ENCODE data around the gene ADCY2. TPM values are rescaled to one million over a fixed set of nuclear protein-coding genes. Genes with fewer than 3 reads are reported as not detected.

Gene ADCY2
- total and polyA plus RNA-seq, 2 of the 13 experiments (the other 11 are each of a cell fraction or from before 2014, with no cell fraction given): not detected

DNA sequence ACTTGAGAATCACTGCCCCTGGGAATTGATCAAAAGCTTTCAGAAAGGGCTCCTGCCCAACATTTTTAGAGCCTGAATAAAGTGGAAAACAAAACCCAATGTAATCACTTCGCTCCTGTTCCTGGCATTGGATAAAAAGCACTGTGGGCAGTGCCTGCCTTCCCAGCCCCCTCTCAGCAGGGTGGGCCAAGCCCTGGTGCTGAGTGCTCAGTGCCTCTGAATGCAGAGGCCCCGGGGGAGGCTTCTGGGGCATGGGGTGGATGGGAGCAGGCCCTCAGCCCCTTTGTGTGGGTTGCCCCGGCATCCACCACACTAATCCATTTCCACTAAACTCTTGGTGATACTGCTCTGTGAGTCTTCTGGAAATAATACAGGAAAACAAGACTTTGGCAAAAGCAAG, 399.4 kb downstream of the ADCY2 start (continued):
- no peak for TF ChIP-seq ISX (CRISPR knock-in tag; conservative IDR thresholded peaks at IDR 0.05)
- TF ChIP-seq CEBPB (IDR thresholded peaks at IDR 0.05; ENCODE audit: borderline replicate concordance, low read depth, low read length): no peak
- no peak for TF ChIP-seq SCMH1 (CRISPR knock-in tag; IDR thresholded peaks at IDR 0.05; ENCODE audit: borderline replicate concordance)
- TF ChIP-seq, protein P1, sequence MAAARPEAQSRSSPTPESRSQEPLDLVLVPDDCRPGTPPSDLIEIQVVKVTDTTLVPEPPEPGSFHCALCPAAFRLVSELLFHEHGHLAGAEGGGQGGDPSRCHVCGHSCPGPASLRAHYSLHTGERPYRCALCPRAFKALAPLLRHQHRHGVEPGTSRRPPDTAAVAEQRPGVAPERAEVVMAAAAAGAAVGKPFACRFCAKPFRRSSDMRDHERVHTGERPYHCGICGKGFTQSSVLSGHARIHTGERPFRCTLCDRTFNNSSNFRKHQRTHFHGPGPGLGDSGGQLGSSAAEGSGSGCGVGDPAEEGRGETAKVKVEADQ (CRISPR knock-in tag; IDR thresholded peaks at IDR 0.05; ENCODE audit: borderline replicate concordance): no peak
- no peak for TF ChIP-seq CBX2 (IDR thresholded peaks at IDR 0.05; ENCODE audit: low read depth, low read length)
- no peak for TF ChIP-seq CBX2 (CRISPR knock-in tag; IDR thresholded peaks at IDR 0.05; ENCODE audit: low read depth)

DNA sequence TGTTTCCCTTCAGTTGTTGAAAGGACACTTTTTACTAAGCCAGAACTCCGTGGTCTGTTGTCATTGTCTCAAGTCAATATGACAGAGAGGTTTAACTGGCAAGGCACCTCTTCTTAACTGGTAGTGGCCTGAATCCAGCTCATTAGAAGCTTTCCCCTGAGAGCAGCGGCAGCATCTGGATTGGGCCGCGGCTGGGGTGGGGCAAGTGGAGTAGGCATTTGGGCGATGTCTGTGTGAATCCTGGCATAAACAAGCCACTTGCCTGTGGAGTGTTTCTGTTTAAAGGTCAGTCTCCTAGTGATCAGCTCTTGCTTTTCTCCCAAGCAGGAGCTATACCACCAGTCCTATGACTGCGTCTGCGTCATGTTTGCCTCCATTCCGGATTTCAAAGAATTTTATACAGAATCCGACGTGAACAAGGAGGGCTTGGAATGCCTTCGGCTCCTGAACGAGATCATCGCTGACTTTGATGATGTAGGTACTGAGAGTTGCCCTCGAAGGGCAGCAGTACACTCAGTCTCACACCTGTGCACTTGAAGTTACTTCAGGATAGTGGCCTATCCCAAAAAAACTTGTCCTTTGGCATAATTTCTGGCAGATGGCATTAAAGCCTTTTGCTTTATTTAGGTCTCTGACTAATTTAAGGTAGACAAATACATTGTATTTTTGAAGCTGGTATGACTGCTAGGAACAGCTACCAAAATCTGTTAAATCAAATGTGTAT, 406.1 kb downstream of the ADCY2 start:
- ATAC-seq (no peak), FAIRE-seq (no peak), DNase-seq (ENCODE audit: low spot score) (no peak)
- WGBS (ENCODE audit: low lambda C conversion rate): 22% methylated on average over 6 of the region's 14 CpGs
- H3K27me3 ChIP-seq (ENCODE audit: control insufficient read depth in 1 of 2, insufficient read depth in 2 of 2, low read length in 2 of 2): peaks cover 0 to 8% of the 10 kb centered on the region in 2 experiments; a peak in 1 of 5 replicates
- no peak for TF ChIP-seq ZNF761 (CRISPR knock-in tag; conservative IDR thresholded peaks at IDR 0.05)
- no peak for TF ChIP-seq SSRP1 (CRISPR knock-in tag; IDR thresholded peaks at IDR 0.05)
- BruUV-seq (replicated peaks): no TSS peak
- no peak overlapping the region for H3K9ac ChIP-seq (ENCODE audit: insufficient read depth, low read depth, low read length)
- ChIA-PET CTCF (ENCODE audit: low intra/inter-chr PET ratio, low total read pairs) (no interaction called here), POLR2A (no interaction called here)
- H2AFZ ChIP-seq (ENCODE audit: low read length): no peak overlapping the region
- H3K79me2 ChIP-seq (ENCODE audit: insufficient read depth, low read length): no peaks in the 10 kb centered on the region
- H3K4me1 ChIP-seq (ENCODE audit: insufficient read depth, low read length): no peaks in the 10 kb centered on the region
- H4K20me1 ChIP-seq (ENCODE audit: insufficient read depth, low read length): no peaks in the 10 kb centered on the region
- H3K4me3 ChIP-seq (replicated peaks in 1 of 3; ENCODE audit: insufficient read depth in 1 of 3, low read depth in 2 of 3, low read length in 3 of 3): no peak overlapping the region
- H3K36me3 ChIP-seq (replicated peaks in 1 of 2; ENCODE audit: control insufficient read depth in 1 of 2, insufficient read depth in 2 of 2, low read length in 2 of 2): no peaks in the 10 kb centered on the region
- no peak overlapping the region for H3K4me2 ChIP-seq (ENCODE audit: low read depth, low read length)
- in situ Hi-C loops (cut with HindIII; ENCODE audit: extremely low pct_ligation_motif_present, low pct_unique_long_range_greater_than_20kb): no loop called here
- intact Hi-C loops (cut with micrococcal nuclease; ENCODE audit: unreplicated experiment): no loop called here
- H3K9me3 ChIP-seq (ENCODE audit: low read length): no peaks in the 10 kb centered on the region
- H3K27ac ChIP-seq (ENCODE audit: extremely low read length, insufficient read depth, low read length): no peak overlapping the region
